Heart left ventricle (tissue), 16 donors: Measurements from ENCODE around the gene SNED1. TPM values are rescaled to one million over a fixed set of nuclear protein-coding genes. Genes with fewer than 3 reads are reported as not detected.

Experiments used
- ATAC-seq, 4 donors: fragments of 200-7000 bp; cut with Tn5 transposase; one replicate each; pipeline ENCODE4 v1.9.1; 2020 to 2022; ENCODE audit warnings: moderate library complexity in 4 of 4, mild to moderate bottlenecking in 3 of 4, moderate number of reproducible peaks in 1 of 4
- DNase-seq, 5 donors: peaks; one replicate each; pipeline ENCODE4 v3.0.0-alpha.2; 2020
- H3K27ac ChIP-seq, 12 donors: fragments of 200-600 bp; sonication (generic) in 4 of 12; one replicate each; pipeline versions ENCODE4 v1.5.0 to v1.8.0; 2016 to 2022; ENCODE audit warnings: mild to moderate bottlenecking in 2 of 12
- H3K27me3 ChIP-seq, 9 donors: fragments of 200-600 bp; sonication (generic) in 2 of 9; one replicate each; pipeline versions ENCODE4 v1.5.1 to v1.8.0; 2016 to 2022; ENCODE audit warnings: mild to moderate bottlenecking in 3 of 9
- H3K36me3 ChIP-seq, 9 donors: fragments of 200-600 bp; sonication (generic) in 2 of 9; one replicate each; pipeline versions ENCODE4 v1.5.0 to v1.8.0; 2018 to 2022; ENCODE audit warnings: mild to moderate bottlenecking in 2 of 9
- H3K4me1 ChIP-seq, 12 donors: fragments of 200-600 bp; sonication (generic) in 4 of 12; one replicate each; pipeline versions ENCODE4 v1.5.0 to v1.8.0; 2016 to 2022; ENCODE audit warnings: mild to moderate bottlenecking in 3 of 12
- H3K4me3 ChIP-seq, 12 donors: fragments of 200-600 bp; sonication (generic) in 4 of 12; one replicate each; pipeline versions ENCODE4 v1.5.0 to v1.8.0; 2017 to 2022; ENCODE audit warnings: mild to moderate bottlenecking in 9 of 12, moderate library complexity in 4 of 12
- H3K9me3 ChIP-seq, 12 donors: fragments of 200-600 bp; sonication (generic) in 4 of 12; one replicate each; pipeline versions ENCODE4 v1.5.0 to v1.8.0; 2016 to 2022; ENCODE audit warnings: mild to moderate bottlenecking in 1 of 12
- CTCF ChIP-seq, 12 donors: fragments of 200-600 bp; sonication (generic) in 4 of 12; IDR thresholded peaks; one replicate each; pipeline versions ENCODE4 v1.5.0 to v1.8.0; 2018 to 2022; ENCODE audit warnings: antibody characterized with exemption in 12 of 12, mild to moderate bottlenecking in 5 of 12
- POLR2A ChIP-seq, 2 donors: fragments of 450-650 bp; IDR thresholded peaks; one replicate each; pipeline ENCODE4 v1.6.1; 2017; ENCODE audit warnings: antibody characterized with exemption in 2 of 2, mild to moderate bottlenecking in 2 of 2, moderate library complexity in 2 of 2
- WGBS, 4 donors: extraction: QIAGEN DNeasy Blood & Tissue Kit in 2 of 4; methylation state at CpG; one replicate each; pipeline versions ENCODE4 v1.1.5 to v1.1.7; 2013 to 2018; 5-methylcytosine and 5-hydroxymethylcytosine counted together
- intact Hi-C, 10 donors: fragments of 100-400 bp; cut with DNase I; formaldehyde crosslinking; loops; one replicate each; pipeline versions ENCODE4 v1.11.1 to v1.14.2; 2022
- polyA plus RNA-seq, 2 donors: library from polyadenylated mRNA; stranded (reverse); fragments of 200-250 nt; gene quantifications; one replicate each; pipeline ENCODE4 v1.2.3, GENCODE V29; 2013
- total RNA-seq, 9 donors: library from RNA; depleted of rRNA in 2 of 9; stranded (reverse); fragments of >200 nt in 2 of 9; fragmentation: NEBNext Ultra II Directional in 3 of 9; extraction: Animal tissue kit (Norgen Biotek cat#: 25700) in 3 of 9; gene quantifications; one replicate each; pipeline versions ENCODE4 v1.1.0 to v1.2.4, GENCODE V29; 2016 to 2023
- donor health status: ischemic (EF 13 %, LVEDD 7.1; RV severe dilation, severe dysfunction).
- donor health status: healthy with polysubstance abuse.
- donor health status: DM: no; HTN: yes; CAD: no.
- donor health status: DM: no; HTN: no; CAD: no.
- donor health status: ischemic (EF 25% LVEDD 6.9; RV normal size, moderate dysfunction).
- donor health status: ischemic (EF 25% LVEDD 5.7; RV mildly dilated, moderate dysfunction).
- donor health status: healthy.
- donor health status: DM: yes; HTN: yes; CAD: no.
- donor health status: ischemic (EF 35%, LVEDD 5.7; RV mildly dilated, moderate dysfunction).
- donor health status: nonischemic (EF 11% LVEDD 7.7; RV severe dilation, severe dysfunction).
- donor health status: DM: yes; HTN: yes; CAD: no.
- donor health status: PGD.
- donor health status: ischemic (EF 29% LVEDD 5.4; RV normal size, mild dysfunction).
- donor health status: nonischemic (EF 23%, LVEDD 6.1; RV moderate dilation, normal function).

Gene SNED1
- total and polyA plus RNA-seq, 11 donors, result 3.1 to 14.7 (median 4.9) TPM

DNA sequence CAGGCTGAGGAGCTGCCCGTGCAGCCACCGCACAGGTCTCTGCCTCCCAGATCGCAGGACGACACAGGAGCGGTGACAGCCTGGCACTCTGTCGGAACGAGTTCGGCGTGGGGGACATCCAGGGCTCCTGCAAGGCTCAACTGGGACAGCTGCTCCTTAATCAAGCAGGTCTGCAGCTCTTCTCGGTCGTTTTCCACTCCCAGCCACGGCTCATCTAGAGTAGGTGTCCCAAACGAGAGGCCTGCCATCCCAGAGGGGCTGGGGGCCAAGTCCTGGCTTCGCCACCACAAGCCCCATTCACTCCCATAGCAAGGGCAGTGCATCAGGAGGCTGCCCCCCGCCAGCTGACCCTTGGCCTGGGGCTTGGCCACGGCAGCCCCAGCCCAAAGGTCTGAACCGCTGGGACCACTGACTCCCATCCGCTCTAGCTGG lies 128.4 kb downstream of the SNED1 start:
- no peaks in the 10 kb centered on the region for H3K9me3 ChIP-seq
- no peaks in the 10 kb centered on the region for H3K4me1 ChIP-seq
- TF ChIP-seq CTCF (IDR thresholded peaks at IDR 0.05) (no peak), POLR2A (IDR thresholded peaks at IDR 0.05) (no peak)
- no peaks in the 10 kb centered on the region for H3K27me3 ChIP-seq
- WGBS, 4 donors, result 94 to 97% (median 95%) methylated on average over 4 to 18 of the region's 18 CpGs
- H3K27ac ChIP-seq, result no peak overlapping the region
- DNase-seq, result no peak
- no peak overlapping the region for H3K4me3 ChIP-seq
- ATAC-seq, result no peak
- peaks cover 0 to 3% (median 0%) of the 10 kb centered on the region in 9 donors for H3K36me3 ChIP-seq
- intact Hi-C loops, result no loop called here

- WGBS, 4 donors, result 93 to 97% (median 97%) methylated on average over 8 of the region's 8 CpGs
- H3K4me3 ChIP-seq, result no peak overlapping the region
- TF ChIP-seq CTCF (IDR thresholded peaks at IDR 0.05) (no peak), POLR2A (IDR thresholded peaks at IDR 0.05) (no peak)
- ATAC-seq (no peak), DNase-seq (no peak)
- no peaks in the 10 kb centered on the region for H3K4me1 ChIP-seq
- no peaks in the 10 kb centered on the region for H3K36me3 ChIP-seq
- no peaks in the 10 kb centered on the region for H3K27me3 ChIP-seq
- intact Hi-C loops, result no loop called here
- no peaks in the 10 kb centered on the region for H3K9me3 ChIP-seq
- no peak overlapping the region for H3K27ac ChIP-seq
These were observed 129.8 kb downstream of the SNED1 start for GRCh38 chr2:241128266-241128665.

GRCh38 chr2:241129086-241129871 lies 130.9 kb downstream of the SNED1 start:
- WGBS, 4 donors, result 84 to 94% (median 91%) methylated on average over 12 of the region's 12 CpGs
- DNase-seq (no peak), ATAC-seq (no peak)
- no peaks in the 10 kb centered on the region for H3K4me1 ChIP-seq
- no peaks in the 10 kb centered on the region for H3K27me3 ChIP-seq
- H3K36me3 ChIP-seq, result no peaks in the 10 kb centered on the region
- H3K27ac ChIP-seq, result no peak overlapping the region
- intact Hi-C loops, result no loop called here
- H3K4me3 ChIP-seq, result no peak overlapping the region
- no peaks in the 10 kb centered on the region for H3K9me3 ChIP-seq
- TF ChIP-seq CTCF (IDR thresholded peaks at IDR 0.05) (no peak), POLR2A (IDR thresholded peaks at IDR 0.05) (no peak)

- no peak overlapping the region for H3K4me3 ChIP-seq
- H3K36me3 ChIP-seq, result no peaks in the 10 kb centered on the region
- intact Hi-C loops, result no loop called here
- TF ChIP-seq POLR2A (IDR thresholded peaks at IDR 0.05) (no peak), CTCF (IDR thresholded peaks at IDR 0.05) (no peak)
- DNase-seq (no peak), ATAC-seq (no peak)
- 89 to 95% (median 92%) methylated on average over 13 to 16 of the region's 16 CpGs for WGBS, 4 donors
- H3K27me3 ChIP-seq, result no peaks in the 10 kb centered on the region
- no peaks in the 10 kb centered on the region for H3K4me1 ChIP-seq
- no peaks in the 10 kb centered on the region for H3K9me3 ChIP-seq
- H3K27ac ChIP-seq, result no peak overlapping the region
These were observed 131.9 kb downstream of the SNED1 start for GRCh38 chr2:241130316-241130715.
